Nephron progenitor cell (in vitro differentiated cells): ENCODE measurements around the gene RASA4B.
A peak's percentile ranks its signal among the peaks of the same experiment; 100 is the strongest.

Source experiments
- DNase-seq: peaks from one replicate; pipeline ENCODE4 v3.0.0; 2021
- H3K27ac Mint-ChIP-seq: 2 replicates; pipeline ENCODE4 v1.8.0; 2021; ENCODE audit warnings: mild to moderate bottlenecking, moderate library complexity, mixed read lengths
- H3K27me3 Mint-ChIP-seq: 2 replicates; pipeline ENCODE4 v1.8.0; 2021; ENCODE audit warnings: mild to moderate bottlenecking, low read depth, mixed read lengths; ENCODE audit not compliant: poor library complexity
- H3K36me3 Mint-ChIP-seq: 2 replicates; pipeline ENCODE4 v1.8.0; 2021; ENCODE audit warnings: low read depth, mixed read lengths
- H3K4me1 Mint-ChIP-seq: 2 replicates; pipeline ENCODE4 v1.8.0; 2021; ENCODE audit warnings: mixed read lengths
- H3K4me3 Mint-ChIP-seq: 2 replicates; pipeline ENCODE4 v1.8.0; 2021; ENCODE audit warnings: mild to moderate bottlenecking, moderate library complexity, mixed read lengths
- H3K9me3 Mint-ChIP-seq: 2 replicates; pipeline ENCODE4 v1.8.0; 2021; ENCODE audit warnings: mild to moderate bottlenecking, moderate library complexity, mixed read lengths
- TF ChIP-seq, protein P1 (sequence below): fragments of 200-600 bp; sonication (generic); IDR thresholded peaks from 2 replicates; pipeline ENCODE4 v1.5.0; 2021; ENCODE audit warnings: antibody characterized with exemption

RASA4B gene

DNA sequence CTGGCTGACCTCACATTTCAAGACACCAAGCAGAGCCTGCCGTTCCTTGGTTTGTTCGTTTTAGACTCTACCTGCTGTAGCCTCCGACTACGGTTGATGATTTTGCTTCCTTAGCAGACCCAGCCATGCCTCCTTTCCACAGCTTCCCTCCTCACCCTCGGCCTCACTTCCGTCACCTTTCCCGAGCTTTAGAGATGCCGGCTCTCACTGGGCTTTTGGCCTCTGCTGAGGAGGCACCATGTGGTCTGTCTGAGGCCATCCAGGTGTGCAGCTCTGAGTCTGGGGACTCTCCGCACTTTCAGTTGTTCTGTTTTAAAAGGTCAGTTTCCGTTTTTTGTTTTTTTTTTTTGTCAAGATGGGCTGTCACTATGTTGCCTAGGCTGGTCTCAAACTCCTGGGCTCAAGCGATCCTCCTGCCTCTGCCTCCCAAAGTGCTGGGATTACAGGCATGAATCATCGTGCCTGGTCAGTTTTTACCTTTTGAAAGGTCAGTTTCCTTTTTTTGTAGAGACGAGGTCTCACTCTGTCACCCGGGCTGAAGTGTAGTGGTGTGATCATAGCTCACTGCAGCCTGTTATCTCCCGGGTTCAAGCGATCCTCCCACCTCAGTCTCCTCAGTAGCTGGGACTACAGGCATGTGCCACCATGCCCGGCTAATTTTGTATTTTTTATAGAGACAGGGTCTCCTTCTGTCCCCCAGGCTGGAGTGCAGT is 72.5 kb downstream of the RASA4B start:
- H3K4me3 Mint-ChIP-seq = no peak overlapping the region
- TF ChIP-seq, protein P1, sequence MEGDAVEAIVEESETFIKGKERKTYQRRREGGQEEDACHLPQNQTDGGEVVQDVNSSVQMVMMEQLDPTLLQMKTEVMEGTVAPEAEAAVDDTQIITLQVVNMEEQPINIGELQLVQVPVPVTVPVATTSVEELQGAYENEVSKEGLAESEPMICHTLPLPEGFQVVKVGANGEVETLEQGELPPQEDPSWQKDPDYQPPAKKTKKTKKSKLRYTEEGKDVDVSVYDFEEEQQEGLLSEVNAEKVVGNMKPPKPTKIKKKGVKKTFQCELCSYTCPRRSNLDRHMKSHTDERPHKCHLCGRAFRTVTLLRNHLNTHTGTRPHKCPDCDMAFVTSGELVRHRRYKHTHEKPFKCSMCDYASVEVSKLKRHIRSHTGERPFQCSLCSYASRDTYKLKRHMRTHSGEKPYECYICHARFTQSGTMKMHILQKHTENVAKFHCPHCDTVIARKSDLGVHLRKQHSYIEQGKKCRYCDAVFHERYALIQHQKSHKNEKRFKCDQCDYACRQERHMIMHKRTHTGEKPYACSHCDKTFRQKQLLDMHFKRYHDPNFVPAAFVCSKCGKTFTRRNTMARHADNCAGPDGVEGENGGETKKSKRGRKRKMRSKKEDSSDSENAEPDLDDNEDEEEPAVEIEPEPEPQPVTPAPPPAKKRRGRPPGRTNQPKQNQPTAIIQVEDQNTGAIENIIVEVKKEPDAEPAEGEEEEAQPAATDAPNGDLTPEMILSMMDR = no peak
- no peak for DNase-seq
- peaks cover 30% of the 10 kb centered on the region for H3K36me3 Mint-ChIP-seq
- peaks cover 6% of the 10 kb centered on the region for H3K4me1 Mint-ChIP-seq
- H3K9me3 Mint-ChIP-seq = no peaks in the 10 kb centered on the region
- H3K27me3 Mint-ChIP-seq = no peaks in the 10 kb centered on the region
- peak overlapping the region; percentile 78 for H3K27ac Mint-ChIP-seq

GRCh38 chr7:102439963-102440795 is 77.4 kb downstream of the RASA4B start:
- no peak for DNase-seq
- Mint-ChIP-seq H3K27ac (no peak overlapping the region), H3K9me3 (no peaks in the 10 kb centered on the region), H3K4me3 (no peak overlapping the region), H3K36me3 (peaks cover 38% of the 10 kb centered on the region), H3K4me1 (peaks cover 17% of the 10 kb centered on the region), H3K27me3 (no peaks in the 10 kb centered on the region)
- TF ChIP-seq, protein P1 = no peak

DNA sequence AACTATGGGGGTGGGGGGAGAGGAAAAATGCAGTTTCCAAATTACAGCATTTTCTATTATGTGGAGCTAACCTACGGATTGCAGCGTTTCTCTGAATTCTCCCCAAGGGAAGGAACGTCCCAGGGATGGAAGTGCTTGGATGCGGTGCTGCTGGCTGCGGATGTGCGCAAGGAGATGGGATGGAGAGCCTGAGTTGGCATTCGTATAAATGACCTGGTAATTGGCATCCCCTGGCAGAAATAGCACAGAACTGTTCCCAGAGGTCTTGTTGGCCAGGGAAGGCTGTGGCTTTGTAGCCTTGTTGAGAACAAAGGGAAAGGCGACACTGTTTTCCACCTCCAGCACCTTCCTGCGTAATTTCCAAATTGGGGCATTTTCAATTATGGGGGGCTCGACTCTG is 81.5 kb downstream of the RASA4B start:
- no peaks in the 10 kb centered on the region for H3K27me3 Mint-ChIP-seq
- H3K36me3 Mint-ChIP-seq = peaks cover 14% of the 10 kb centered on the region
- peak overlapping the region; percentile 45 for H3K27ac Mint-ChIP-seq
- H3K9me3 Mint-ChIP-seq = no peaks in the 10 kb centered on the region
- TF ChIP-seq, protein P1 = no peak
- peak overlapping the region; percentile 4 for H3K4me3 Mint-ChIP-seq
- H3K4me1 Mint-ChIP-seq = peaks cover 35% of the 10 kb centered on the region
- no peak for DNase-seq

DNA sequence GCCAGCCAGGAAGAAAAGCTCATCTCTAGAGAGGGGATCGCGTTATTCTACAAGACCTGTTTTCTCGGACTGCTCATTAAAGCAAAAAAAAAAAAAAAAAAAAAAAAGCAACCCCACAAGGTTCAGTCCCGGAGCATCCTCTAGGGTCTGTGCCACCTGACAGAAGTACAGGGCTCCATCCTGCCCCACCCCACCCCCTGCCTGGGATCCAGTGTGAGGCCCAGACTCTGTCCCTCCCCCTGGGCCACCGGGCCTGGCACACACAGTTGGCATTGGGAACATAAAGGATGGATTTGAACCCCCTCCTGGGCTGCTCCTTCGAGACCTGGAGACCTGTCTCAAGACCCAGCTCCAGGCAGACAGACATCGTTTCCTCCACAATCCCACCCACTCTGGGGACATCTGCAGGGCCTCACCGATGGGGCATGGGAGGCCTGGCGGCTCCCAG is 83.5 kb downstream of the RASA4B start:
- H3K36me3 Mint-ChIP-seq = peaks cover 10% of the 10 kb centered on the region
- no peaks in the 10 kb centered on the region for H3K27me3 Mint-ChIP-seq
- H3K9me3 Mint-ChIP-seq = no peaks in the 10 kb centered on the region
- DNase-seq = no peak
- TF ChIP-seq, protein P1 = no peak
- H3K27ac Mint-ChIP-seq = no peak overlapping the region
- H3K4me3 Mint-ChIP-seq = peak overlapping the region; percentile 90
- peaks cover 49% of the 10 kb centered on the region for H3K4me1 Mint-ChIP-seq

- no peaks in the 10 kb centered on the region for H3K9me3 Mint-ChIP-seq
- peak within 1 kb of the TSS; percentile 83 for H3K27ac Mint-ChIP-seq
- no peaks in the 10 kb centered on the region for H3K27me3 Mint-ChIP-seq
- peaks cover 49% of the 10 kb centered on the region for H3K4me1 Mint-ChIP-seq
- TF ChIP-seq, protein P1 = no peak
- peaks cover 9% of the 10 kb centered on the region for H3K36me3 Mint-ChIP-seq
- peak within 1 kb of the TSS; percentile 90 for H3K4me3 Mint-ChIP-seq
- DNase-seq = peak; percentile 91
Measured at GRCh38 chr7:102433219-102434038, 84.1 kb downstream of the RASA4B start, which contains the start of gene ORAI2. TSS of gene ORAI2 (plus strand) at chr7:102433575. CDS start at chr7:102438957, 5,382 bp downstream.
